Glomerular visceral epithelial cell (primary cell): ENCODE measurements around the gene RARA.

Experiments used
- DNase-seq: peaks from one replicate; pipeline ENCODE4 v3.0.0-alpha.2; 2016; ENCODE audit errors: extremely low spot score

Gene RARA

GRCh38 chr17:40315678-40316570 lies 6.9 kb downstream of the RARA start:
- no peak for DNase-seq

- DNase-seq: peak; percentile 88
These were observed 7.8 kb downstream of the RARA start for GRCh38 chr17:40316571-40317344.

DNA sequence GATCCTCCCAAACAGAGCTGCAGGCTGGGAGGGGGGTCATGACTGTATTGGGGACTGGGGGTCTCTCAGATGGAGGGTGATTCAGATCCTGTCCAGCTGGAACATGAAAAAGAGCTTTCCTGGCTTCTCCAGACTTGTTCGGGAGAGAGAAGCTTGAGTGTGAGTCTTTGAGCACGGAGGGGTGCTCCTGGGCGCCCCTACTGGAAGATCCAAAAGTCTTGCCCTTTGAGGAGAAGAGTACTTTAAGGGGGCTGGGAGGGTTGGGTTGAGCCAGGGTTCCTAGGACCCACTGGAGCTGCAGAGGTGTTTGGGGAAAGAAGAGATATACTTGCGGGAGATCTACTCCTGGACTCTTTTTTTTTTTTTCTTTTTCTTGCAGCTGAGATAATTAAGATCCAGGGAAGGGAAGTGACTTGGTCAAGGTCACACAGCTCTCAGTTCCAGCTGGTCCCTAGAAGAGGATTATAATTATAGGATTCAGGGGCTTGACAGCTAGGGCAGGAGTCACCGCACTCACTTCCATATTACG lies 8.4 kb downstream of the RARA start:
- DNase-seq: peak; percentile 78

- DNase-seq: peak; percentile 98
These were observed 9.2 kb downstream of the RARA start for GRCh38 chr17:40317880-40318829.

GRCh38 chr17:40318830-40319391 lies 9.9 kb downstream of the RARA start:
- no peak for DNase-seq

GRCh38 chr17:40319651-40320540 lies 10.9 kb downstream of the RARA start:
- no peak for DNase-seq

- peak; percentile 47 for DNase-seq
These were observed 12.0 kb downstream of the RARA start for GRCh38 chr17:40320756-40321523.

- DNase-seq: no peak
These were observed 12.5 kb downstream of the RARA start for GRCh38 chr17:40321524-40321929.

GRCh38 chr17:40321961-40322357 lies 13.0 kb downstream of the RARA start:
- DNase-seq: peak; percentile 47

DNA sequence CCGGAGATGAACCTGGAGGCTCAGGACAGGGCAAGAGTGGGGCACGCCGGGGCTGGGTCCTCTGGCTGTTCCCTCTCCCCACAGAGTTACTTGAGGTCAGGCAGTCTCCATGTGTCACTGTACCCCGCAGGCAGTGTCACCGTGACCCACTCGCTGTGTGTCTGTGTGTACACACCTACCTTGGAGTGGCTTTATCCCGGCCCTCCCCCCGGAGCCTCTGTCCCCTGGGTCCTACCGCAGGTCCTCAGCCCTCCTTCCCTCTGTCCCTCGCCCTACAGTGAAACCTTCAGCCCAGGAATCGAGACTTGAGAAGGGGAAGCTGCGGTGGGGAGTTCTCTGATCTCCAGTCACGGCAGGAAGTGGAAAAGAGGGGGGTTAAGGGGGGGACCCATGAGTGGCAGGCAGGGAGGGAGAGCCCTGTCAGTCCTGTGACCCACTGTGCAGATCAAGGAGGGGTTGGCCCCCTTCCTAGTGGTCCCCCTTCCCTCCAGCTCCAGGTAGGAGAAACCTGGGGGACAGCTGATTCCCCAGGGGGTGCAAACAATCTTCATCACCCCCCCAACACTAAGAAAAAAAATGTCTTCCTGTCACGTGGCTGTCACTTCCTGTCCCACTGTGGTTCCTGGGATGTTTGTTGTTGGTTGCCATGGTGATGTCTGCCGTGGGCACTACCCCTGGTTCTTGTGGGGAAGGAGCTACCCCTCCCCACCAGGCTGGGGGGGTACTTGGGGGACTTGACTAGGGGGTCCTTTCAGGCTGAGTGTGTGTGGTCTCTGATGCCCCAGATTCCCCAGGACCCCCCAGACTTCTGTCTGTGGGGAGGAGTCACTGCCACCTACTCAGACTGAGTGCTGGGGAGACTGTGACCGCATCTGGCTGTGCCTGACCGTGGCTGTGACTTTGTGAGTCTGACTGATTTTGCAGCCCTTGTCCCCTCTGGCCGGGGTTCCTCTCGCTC lies 13.7 kb downstream of the RARA start:
- peak; percentile 93 for DNase-seq

- peak; percentile 69 for DNase-seq
These were observed 14.7 kb downstream of the RARA start for GRCh38 chr17:40323391-40324381.

- DNase-seq: no peak
These were observed 16.4 kb downstream of the RARA start for GRCh38 chr17:40325156-40326013.

DNA sequence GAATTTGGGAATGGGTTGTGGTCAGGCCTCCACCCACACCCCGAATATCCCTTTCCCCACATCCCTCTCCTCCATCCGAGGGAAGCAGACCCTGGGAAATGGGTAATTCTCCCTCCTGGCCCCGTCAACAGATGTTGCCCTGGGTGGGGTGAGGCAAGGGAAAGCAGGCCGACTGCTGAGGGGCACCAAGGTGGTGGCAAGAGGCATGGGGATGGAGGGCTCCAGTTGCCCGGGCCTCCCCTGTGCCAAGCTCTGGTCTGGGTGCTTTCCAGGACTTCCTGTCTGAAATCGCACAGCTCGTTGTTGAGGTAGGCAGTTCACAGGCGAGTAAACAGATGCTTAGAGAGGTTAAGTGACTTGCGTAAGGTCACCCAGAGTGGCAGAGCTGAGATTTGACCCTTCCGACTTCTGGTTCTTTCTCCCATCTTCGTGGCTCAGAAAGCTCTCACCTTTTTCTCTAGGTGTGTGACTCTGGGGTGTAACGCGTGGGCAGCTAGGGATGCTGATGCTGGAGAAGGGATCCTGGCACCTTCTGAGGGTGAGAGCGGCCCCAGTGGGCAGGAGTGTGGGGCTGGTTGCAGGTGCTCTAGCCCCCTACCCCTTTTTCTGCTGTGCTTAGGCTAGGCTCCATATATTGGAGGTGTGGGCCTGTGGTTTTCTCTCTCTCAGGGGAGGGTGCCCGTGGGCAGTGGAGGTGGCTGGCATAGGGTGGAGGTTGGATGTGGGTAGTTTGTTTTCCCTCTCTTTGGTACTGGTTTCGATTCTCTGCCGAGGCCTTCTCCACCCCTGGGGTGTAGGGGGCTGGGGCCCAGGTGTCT lies 17.2 kb downstream of the RARA start:
- DNase-seq: no peak

- DNase-seq: no peak
These were observed 17.8 kb downstream of the RARA start for GRCh38 chr17:40326832-40327199.

GRCh38 chr17:40327244-40327729 lies 18.3 kb downstream of the RARA start:
- no peak for DNase-seq
